GM04504 (cell line): ENCODE measurements around the gene ADAR.

Experiments
- DNase-seq: peaks from one replicate; pipeline ENCODE4 v3.0.0-alpha.2; 2012; ENCODE audit warnings: low read depth

Gene ADAR

DNA sequence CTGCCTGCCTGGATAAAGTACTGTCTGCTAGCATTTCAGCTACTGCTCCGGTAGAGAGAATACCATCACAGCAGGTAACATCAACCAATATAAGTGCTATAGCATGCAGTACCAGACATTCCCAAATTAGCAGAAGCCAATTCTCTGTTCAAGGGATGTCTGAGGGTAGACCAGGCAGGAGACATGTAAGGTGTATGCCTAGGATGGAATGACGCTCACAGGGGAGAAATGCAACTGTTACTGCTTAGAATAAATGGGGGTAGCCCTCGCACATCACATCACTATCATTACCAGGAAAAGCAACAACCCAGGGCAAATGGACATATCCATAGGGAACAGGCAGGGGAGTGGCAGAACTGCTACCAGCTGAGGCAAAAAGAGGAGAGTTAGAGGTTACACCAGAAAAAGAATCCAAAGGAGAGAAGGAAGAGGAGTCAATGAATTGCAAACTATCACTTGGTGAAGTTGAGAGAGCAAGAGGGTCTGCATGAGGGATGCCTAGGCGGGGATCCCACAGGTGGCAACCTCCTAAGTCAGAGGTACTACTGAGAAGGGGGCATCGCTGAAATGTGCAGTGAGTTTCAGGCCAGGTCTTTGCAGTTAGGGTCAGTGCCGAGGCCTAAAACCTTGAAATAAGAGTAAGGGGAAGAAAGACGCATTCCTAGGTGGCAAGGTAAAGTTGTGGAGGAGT lies 50.6 kb downstream of the ADAR start:
- no peak for DNase-seq

DNA sequence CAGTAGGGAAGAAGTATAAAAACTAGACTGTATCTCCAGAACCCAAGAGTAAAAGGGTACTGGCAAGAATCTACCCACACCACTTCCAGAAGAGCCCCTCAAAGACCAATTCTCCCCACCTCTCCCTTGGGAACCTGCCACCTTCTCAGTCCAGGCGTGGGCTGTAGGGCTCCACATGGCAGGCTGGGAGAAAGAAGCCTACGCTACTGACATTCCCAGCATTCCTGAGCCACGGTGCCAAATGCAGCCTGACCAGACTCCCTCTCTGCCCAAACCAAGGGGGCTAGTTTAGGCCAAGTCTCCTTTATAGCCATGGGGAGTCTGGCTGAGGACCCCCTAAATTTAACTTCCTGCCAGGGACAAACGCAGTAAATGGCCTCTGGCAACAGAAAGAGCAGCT lies 51.6 kb downstream of the ADAR start:
- no peak for DNase-seq

DNA sequence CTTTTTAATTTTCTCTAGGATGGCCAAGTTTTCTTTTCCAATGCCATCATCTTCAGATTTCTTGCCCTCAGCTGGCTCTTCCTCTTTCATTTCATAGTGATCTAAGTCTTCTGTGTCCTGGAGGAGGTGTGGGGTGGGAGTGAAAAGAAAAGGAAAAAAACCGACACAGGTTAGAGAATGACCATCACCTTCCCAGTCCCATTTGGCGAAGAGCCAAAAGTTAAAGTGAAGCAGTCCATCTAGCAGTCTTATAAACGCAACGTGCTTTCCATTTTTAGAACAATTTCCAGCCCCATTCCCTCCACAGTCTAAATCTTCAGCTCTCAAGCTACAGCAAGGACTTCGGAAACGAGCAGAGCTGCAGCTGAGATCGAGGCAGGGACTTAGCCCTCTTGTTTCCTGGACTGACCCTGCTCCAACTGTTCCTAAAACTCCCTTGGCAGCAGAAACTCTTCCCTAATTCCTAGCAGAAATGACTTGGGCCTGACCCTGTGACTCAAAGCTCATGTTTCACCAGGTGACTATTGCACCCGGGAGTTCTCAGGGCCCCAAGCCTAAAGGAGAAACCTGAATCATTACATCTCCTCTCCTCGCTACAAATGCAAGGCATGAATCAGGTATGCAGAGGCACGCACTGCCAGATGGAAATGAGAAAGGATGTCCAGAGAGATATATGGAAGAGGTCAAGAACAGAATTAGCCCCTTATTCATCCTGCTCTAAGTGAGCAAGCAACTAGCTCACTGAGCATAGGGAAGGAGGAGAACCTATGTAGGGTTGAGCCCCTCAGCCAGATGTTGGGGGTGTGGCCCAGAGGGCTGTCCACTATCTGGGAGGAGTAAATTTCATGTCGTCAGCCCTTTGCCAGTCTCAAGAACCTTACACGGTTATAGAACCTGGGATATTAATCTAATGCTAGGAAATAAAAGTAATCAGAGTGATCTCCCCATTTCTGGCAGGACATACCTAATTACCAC lies 54.6 kb downstream of the ADAR start:
- DNase-seq = no peak

DNA sequence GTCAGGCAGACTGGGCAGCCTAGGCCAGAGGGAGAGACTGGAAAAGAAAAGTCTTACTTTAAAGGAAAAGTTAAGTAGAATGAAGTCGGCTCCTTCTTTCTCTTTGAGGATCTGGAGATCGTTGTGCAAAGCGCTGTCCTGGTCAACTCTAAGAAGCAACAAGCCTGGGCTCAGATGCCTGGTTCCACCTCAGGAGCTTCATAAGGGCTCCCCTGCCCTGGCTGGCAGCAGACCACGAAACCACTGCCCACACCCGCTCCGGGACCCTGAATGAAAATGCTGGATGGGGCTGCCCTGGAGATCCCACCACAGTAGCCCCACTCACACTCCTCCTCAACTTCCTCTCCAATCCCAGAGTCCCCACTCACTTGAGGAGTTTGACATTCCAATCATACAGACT lies 56.0 kb downstream of the ADAR start:
- DNase-seq = no peak

DNA sequence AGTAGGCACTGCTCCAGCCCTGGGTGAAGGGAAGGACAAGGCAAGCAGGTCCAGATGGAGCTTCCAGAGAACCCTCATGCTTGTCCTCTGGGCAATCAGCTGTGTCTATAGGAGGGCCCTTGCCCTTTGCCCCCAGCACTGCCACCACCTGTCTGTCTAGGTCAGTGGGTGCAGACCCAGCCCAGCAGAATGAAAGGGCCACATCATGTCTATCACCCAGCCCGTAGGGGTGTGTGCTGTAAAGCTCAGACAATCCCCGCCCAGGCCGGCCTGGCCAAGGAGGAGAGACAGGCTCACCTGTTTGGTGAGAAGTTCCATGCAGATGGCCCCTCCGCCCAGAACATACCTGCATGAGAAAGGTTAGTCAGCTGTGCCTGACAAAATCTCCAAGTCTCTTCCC lies 56.5 kb downstream of the ADAR start:
- no peak for DNase-seq

DNA sequence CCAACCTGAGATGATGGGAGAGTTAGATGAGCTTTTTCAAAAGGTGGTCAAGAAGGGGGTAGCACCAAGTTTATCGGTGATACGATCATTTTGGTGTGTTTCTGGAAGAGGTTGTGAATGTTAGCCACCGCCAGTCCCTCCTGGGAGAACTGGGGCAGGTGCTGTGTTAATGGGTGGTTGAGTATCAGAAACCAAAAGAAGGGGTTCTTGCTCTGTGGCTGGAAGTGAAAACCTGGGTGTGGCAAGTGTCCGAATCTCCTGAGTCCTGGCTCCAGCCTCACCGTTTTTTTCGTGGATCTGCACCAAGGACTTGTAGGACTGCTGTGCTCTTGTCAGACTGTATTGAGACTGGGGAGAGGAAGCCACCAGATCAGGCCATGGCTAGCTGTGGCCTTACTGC lies 57.3 kb downstream of the ADAR start:
- no peak for DNase-seq

DNA sequence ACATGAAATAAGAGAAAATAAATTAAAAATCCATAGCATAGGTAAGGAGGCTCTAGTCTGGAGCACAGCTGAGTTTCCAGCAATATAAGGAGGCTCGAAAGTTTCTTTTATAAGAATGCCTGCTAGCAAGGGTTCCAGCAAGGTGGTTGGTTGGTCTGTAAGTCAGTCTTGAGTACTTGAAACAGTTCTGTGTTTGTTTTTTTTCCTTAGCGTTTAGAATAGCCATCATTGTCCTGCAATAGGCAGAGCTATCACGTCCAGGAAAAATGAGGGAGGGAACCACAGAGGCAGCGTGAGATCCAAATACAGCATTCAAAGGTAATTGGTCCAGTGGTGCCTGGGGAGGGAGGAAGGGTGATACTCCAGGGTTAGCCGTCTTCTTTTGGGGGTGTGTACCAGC lies 57.9 kb downstream of the ADAR start:
- no peak for DNase-seq

DNA sequence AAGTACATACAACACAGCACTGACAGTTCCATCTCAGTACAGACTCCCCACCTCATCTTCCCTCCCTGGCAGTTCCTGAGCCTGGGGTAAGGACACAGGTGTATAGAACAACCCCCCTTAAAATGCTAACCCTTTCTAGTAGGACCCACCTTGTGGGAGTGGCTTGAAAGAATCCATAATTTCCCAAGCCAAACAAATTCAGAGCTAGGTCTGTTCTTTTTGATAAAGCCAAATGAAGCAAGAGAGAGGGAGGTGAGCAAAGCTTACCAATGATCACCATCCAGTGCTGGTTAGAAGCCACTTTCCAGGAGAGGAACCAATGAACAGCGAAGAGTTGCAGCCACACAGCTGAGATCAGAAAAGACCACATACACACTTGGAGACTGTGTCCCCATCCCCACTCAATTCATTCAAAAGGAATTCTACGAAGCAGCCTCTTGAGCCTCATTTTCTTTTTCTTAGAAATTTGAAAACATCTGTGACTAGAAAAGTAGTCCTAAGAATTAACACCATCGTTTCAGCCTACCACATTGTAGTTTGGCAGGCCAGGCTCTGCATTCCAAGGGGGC lies 58.7 kb downstream of the ADAR start:
- no peak for DNase-seq

DNA sequence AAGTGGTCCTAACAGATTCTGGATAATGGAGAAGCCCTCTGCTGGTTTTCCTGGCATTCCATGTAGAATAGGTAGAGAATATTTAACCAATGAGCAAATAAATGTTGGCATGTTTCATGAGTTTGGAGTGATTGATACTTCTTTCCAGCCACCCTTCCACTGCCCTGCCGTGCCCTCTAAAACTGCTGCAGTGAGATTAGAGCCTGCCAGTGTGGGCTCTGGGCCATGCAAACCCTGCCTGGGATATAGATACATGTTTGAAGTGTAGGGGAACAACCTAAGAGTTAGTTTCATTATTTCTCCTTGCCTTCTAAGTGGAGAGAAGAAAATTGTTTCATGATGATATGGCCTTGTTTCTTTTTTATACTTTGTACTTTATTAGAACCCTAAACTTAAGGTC lies 60.0 kb downstream of the ADAR start:
- DNase-seq = no peak

DNA sequence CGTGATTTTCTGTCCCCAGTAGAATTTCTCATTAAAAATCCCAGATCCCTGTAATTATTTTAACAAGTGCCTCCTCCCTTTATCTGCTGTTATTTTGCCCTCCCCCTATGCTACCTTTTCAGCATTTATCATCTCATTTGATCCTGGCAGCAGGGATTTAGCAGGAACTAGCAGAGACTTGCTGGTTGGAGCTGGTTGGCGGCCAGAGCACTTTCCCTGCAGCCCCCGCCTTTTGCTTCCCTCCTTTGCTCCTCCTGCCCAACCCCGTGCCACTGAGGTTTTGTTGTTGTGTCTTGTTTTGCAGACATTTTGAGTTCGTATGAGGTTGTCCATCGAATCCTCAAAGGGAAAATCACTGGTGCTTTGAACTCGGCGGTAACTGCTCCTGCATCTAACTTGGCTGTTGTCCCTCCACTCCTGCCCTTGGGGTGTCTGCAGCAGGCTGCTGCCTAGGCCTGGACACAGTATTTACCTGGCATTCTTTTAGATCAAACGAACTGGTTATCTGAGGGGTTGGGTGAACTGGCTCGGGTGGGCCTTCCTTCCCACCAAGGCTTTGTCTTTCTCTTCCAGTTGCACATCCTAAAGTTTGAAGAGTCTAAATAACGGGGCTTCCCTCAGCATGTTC lies 60.8 kb downstream of the ADAR start:
- DNase-seq = no peak

DNA sequence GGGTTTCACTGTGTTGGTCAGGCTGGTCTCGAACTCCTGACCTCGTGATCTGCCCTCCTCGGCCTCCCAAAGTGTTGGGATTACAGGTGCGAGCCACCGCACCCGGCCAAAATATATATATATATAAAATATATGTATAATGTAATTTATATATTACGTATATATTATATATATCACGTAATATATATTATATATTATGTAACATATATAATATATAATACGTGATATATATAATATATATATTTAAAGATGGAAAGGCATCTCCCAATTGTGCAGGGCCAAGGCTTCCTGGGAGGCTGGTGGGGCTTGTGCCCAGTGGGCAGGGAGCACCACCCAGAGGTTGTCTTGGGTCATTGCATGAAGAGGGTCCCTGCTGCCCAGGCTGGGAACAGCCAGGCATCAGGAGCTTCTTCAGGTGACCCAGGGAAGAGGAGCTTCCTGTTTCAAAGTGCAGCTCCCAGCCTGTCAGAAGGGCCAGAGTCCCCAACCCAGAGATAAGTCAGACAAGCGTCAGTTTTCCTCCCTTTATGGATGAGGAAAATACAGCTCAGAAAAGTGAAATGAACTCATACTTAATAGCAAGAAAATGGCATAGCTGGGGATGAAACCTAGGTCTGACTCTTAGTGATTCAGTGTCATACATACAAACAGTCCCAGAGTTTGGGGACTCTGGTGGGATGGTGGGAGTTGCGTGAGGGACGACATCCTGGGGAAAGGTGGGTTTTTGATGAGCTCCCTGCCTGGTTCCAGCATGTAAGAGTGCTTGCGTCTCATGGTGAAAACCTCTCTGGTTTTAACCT lies 61.5 kb downstream of the ADAR start:
- peak; percentile 10 for DNase-seq

DNA sequence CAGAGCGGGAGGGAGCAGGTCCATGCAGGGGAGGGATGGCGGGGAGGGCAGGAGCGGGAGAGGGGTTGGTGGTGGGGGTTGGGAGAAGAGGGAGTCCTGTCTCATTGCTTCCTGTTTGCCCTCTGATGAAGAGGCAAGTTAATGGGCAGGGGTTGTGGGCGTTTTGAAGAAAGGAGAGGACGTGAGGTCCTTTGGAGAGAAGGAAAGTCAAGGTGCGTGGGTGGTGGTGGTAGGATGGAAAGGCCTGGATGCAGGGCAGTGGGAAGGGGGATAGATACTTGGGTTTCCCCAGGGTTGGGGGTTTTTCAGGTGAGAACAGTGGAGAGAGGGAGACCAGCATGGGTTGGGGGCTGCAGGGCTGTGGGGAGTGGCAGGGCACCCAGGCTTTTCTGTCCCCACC lies 66.8 kb downstream of the ADAR start:
- DNase-seq = no peak

DNA sequence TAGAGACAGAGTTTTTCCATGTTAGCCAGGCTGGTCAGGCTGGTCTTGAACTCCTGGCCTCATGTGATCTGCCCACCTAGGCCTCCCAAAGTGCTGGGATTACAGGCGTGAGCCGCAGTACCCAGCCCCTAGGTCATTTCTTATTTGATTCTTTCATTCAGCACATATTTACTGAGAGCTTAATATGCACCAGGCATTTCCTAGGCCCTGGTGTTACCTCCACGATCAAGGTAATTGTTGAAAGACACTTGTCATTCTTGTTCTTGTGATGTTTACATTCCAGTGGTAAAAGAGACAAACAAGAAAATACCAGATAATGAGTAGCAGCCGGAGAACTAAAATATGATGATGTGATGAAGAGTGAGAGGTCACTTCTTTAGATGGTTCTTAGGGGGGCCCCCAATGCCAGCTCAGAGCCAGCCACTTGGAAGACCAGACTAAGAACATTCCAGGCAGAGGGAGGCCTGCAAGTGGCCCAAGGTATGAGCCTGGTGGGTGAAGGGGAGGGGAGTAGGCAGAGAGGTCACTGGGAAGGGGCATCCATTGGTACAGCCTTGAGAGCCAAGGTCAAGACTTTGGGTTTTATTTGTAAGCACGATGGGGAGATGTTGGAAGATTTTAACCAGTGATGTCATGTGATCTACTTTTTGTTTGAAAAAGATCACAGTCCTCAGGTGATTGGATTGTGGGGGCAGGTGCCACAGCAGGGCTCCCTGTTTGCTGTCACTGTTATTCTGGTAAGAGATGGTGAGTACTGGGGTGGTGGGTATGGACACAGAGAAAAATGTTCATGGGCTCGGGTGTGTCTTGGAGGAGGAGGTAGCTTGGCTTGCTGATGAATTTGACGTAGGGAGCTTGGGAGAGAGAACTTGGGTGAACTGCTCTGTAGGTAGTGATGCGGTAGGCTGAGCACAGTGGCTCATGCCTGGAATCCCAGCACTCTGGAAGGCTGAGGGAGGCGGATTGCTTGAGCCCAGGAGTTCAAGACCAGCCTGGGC lies 68.2 kb downstream of the ADAR start:
- DNase-seq = no peak

DNA sequence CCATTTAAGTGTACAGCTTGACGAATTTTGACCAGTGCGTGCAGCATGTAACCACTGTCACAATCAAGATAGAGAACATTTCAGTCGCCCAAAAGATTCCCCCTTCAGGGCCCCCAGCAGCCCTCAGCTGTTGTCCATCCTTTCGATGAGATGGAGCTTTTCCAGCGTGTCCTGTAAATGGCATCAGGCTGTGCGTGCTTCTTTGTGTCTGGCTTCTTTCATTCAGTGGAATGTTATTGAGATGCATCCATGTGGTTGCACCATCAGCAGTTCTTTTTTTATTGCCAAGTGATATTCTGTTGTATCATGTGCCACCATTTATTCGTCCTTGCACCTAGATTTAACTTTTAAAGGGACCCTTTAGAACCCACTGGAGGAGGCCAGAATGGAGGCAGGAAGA lies 71.4 kb downstream of the ADAR start:
- peak; percentile 17 for DNase-seq

DNA sequence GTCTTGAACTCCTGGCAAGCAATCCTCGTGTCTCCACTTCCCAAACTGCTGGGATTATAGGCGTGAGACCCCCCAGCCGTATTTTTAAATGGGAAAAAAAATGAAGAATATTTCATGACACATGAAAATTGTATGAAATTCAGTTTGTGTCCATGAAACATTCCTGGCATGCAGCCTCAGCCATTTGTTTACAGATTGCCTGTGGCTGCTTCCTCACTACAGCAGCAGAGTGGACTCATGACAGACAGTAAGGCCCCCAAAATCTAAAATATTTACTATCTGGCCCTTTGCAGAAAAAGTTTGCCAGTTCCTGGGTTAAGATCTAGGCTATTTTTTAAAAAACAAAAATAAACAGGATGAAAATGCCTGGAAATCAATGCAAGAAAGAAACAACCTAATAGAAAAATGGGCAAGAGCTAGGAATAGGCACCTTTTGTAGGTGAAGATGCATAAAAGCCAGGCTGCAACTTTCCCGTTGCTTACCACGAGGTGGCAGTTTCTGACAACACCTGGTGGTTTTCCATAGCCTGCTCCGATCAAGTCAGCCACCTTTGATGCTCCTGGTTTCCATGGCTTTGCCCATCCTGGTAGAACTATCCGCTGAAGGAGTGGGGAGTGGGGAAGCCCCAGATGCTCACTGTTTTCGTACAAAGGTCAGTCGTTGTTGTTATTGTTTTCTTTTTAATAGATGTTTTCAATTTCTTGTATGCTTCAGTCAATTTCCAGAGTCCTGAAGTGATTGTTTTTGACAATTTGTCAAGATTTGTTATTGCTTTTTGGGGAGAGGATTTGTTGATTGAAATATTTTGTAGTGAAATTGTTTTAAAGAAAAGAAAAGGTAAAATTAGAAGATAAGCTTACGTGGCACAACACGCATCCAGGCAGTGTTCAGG lies 73.8 kb downstream of the ADAR start:
- no peak for DNase-seq
